H1 (cell line): Measurements from ENCODE around the gene CHCHD6. TPM values are rescaled to one million over a fixed set of nuclear protein-coding genes. Genes with fewer than 3 reads are reported as not detected.

Source experiments
- BRCA1 ChIP-seq: IDR thresholded peaks from 2 replicates; pipeline ENCODE4 v1.6.1; 2012; ENCODE audit warnings: low read depth, low read length, improper control_type of control experiment
- CEBPB ChIP-seq: IDR thresholded peaks from 2 replicates; pipeline ENCODE4 v1.6.1; 2012; ENCODE audit warnings: low read depth, low read length
- GTF2F1 ChIP-seq: IDR thresholded peaks from 2 replicates; pipeline ENCODE4 v1.6.1; 2012; ENCODE audit warnings: low read depth, low read length, improper control_type of control experiment, borderline replicate concordance
- KDM5A ChIP-seq: fragments of 200-600 bp; IDR thresholded peaks from 2 replicates; pipeline ENCODE4 v1.7.1; 2012; ENCODE audit warnings: mild to moderate bottlenecking, low read length, inconsistent platforms, mixed read lengths
- SP1 ChIP-seq: IDR thresholded peaks from 2 replicates; pipeline ENCODE4 v1.6.1; 2011; ENCODE audit warnings: low read depth, low read length
- SP4 ChIP-seq: IDR thresholded peaks from 2 replicates; pipeline ENCODE4 v1.6.1; 2012; ENCODE audit warnings: low read length, inconsistent platforms
- SUZ12 ChIP-seq: fragments of 200-600 bp; sonication (generic); IDR thresholded peaks from 2 replicates; pipeline ENCODE4 v1.6.1; 2012; ENCODE audit warnings: mild to moderate bottlenecking, inconsistent platforms, low read length, moderate library complexity, mixed read lengths
- TAF7 ChIP-seq: optimal IDR thresholded peaks from 2 replicates; pipeline ENCODE3; 2011; ENCODE audit warnings: low read depth, mild to moderate bottlenecking, inconsistent platforms, low read length, moderate library complexity, borderline replicate concordance
- YY1 ChIP-seq: IDR thresholded peaks from 2 replicates; pipeline ENCODE4 v1.6.1; 2011; ENCODE audit warnings: low read depth, mild to moderate bottlenecking, low read length
- ZNF274 ChIP-seq: IDR thresholded peaks from 2 replicates; pipeline ENCODE4 v1.7.0; 2012; ENCODE audit warnings: low read length, borderline replicate concordance; ENCODE audit errors: extremely low read depth
- polyA plus RNA-seq, 7 experiments: library from polyadenylated mRNA; depleted of rRNA in 3 of 7; stranded (reverse) in 5 of 7; unstranded in 2 of 7; fragments of >200 nt in 5 of 7; fragments of 200-250 nt in 2 of 7; gene quantifications; 1 replicate in 5 of 7; 2 replicates in 1 of 7; 4 replicates in 1 of 7; pipeline versions ENCODE4 v1.2.1 to v1.2.3, GENCODE V29; 2011 to 2013; ENCODE audit warnings: missing spikeins in 2 of 7, mixed read lengths in 2 of 7
- total RNA-seq: library from RNA; stranded (reverse); fragmentation: NEBNext Ultra II Directional; extraction: Animal tissue kit (Norgen Biotek cat#: 25700); gene quantifications from 2 replicates; pipeline ENCODE4 v1.2.1, GENCODE V29; 2021
- TF ChIP-seq, protein P1 (sequence below): fragments of 300-600 bp; sonication (generic); IDR thresholded peaks from 2 replicates; pipeline ENCODE4 v1.7.1; 2012; ENCODE audit warnings: low read length, moderate library complexity, mild to moderate bottlenecking, inconsistent platforms; ENCODE audit not compliant: insufficient replicate concordance
- TF ChIP-seq, protein P2 (sequence below): IDR thresholded peaks from 2 replicates; pipeline ENCODE4 v1.6.1; 2012; ENCODE audit warnings: inconsistent platforms

The CHCHD6 gene
- total and polyA plus RNA-seq, 2 of the 8 experiments (the other 6 are each of a cell fraction or from before 2014, with no cell fraction given) = 32.4 to 37.6 TPM

DNA sequence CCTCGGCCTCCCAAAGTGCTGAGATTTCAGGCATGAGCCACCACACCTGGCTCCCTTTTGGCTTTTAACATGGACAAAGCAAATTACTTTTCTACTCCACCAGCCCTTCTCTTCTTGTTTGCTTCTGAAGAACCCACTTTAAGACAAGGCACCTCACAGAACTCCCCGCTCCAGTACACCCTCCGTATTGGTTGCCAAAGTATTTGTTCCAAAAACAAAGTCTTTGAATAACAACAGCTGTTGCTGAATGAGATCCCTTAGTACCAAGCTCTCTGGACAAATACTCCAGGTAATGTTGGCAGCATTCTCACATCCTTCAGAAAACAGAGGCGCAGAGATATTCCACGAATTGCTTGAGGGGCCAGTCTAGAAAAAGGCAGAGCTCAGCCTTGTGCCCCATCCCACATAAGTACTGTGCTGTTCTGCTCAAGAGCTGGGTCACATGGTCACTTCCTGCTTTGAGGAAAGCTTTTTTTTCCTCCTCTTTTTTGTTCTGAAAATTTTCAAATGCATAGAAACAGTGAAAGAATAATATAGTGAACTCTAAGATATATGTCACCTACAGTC lies 7.3 kb upstream of the CHCHD6 start (continued):
- TF ChIP-seq, protein P1, sequence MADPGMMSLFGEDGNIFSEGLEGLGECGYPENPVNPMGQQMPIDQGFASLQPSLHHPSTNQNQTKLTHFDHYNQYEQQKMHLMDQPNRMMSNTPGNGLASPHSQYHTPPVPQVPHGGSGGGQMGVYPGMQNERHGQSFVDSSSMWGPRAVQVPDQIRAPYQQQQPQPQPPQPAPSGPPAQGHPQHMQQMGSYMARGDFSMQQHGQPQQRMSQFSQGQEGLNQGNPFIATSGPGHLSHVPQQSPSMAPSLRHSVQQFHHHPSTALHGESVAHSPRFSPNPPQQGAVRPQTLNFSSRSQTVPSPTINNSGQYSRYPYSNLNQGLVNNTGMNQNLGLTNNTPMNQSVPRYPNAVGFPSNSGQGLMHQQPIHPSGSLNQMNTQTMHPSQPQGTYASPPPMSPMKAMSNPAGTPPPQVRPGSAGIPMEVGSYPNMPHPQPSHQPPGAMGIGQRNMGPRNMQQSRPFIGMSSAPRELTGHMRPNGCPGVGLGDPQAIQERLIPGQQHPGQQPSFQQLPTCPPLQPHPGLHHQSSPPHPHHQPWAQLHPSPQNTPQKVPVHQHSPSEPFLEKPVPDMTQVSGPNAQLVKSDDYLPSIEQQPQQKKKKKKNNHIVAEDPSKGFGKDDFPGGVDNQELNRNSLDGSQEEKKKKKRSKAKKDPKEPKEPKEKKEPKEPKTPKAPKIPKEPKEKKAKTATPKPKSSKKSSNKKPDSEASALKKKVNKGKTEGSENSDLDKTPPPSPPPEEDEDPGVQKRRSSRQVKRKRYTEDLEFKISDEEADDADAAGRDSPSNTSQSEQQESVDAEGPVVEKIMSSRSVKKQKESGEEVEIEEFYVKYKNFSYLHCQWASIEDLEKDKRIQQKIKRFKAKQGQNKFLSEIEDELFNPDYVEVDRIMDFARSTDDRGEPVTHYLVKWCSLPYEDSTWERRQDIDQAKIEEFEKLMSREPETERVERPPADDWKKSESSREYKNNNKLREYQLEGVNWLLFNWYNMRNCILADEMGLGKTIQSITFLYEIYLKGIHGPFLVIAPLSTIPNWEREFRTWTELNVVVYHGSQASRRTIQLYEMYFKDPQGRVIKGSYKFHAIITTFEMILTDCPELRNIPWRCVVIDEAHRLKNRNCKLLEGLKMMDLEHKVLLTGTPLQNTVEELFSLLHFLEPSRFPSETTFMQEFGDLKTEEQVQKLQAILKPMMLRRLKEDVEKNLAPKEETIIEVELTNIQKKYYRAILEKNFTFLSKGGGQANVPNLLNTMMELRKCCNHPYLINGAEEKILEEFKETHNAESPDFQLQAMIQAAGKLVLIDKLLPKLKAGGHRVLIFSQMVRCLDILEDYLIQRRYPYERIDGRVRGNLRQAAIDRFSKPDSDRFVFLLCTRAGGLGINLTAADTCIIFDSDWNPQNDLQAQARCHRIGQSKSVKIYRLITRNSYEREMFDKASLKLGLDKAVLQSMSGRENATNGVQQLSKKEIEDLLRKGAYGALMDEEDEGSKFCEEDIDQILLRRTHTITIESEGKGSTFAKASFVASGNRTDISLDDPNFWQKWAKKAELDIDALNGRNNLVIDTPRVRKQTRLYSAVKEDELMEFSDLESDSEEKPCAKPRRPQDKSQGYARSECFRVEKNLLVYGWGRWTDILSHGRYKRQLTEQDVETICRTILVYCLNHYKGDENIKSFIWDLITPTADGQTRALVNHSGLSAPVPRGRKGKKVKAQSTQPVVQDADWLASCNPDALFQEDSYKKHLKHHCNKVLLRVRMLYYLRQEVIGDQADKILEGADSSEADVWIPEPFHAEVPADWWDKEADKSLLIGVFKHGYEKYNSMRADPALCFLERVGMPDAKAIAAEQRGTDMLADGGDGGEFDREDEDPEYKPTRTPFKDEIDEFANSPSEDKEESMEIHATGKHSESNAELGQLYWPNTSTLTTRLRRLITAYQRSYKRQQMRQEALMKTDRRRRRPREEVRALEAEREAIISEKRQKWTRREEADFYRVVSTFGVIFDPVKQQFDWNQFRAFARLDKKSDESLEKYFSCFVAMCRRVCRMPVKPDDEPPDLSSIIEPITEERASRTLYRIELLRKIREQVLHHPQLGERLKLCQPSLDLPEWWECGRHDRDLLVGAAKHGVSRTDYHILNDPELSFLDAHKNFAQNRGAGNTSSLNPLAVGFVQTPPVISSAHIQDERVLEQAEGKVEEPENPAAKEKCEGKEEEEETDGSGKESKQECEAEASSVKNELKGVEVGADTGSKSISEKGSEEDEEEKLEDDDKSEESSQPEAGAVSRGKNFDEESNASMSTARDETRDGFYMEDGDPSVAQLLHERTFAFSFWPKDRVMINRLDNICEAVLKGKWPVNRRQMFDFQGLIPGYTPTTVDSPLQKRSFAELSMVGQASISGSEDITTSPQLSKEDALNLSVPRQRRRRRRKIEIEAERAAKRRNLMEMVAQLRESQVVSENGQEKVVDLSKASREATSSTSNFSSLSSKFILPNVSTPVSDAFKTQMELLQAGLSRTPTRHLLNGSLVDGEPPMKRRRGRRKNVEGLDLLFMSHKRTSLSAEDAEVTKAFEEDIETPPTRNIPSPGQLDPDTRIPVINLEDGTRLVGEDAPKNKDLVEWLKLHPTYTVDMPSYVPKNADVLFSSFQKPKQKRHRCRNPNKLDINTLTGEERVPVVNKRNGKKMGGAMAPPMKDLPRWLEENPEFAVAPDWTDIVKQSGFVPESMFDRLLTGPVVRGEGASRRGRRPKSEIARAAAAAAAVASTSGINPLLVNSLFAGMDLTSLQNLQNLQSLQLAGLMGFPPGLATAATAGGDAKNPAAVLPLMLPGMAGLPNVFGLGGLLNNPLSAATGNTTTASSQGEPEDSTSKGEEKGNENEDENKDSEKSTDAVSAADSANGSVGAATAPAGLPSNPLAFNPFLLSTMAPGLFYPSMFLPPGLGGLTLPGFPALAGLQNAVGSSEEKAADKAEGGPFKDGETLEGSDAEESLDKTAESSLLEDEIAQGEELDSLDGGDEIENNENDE = no peak
- TF ChIP-seq SUZ12 (no peak), YY1 (no peak), CEBPB (no peak), ZNF274 (no peak), SP1 (no peak), KDM5A (no peak), SP4 (no peak), TAF7 (no peak), GTF2F1 (no peak), BRCA1 (no peak)
- TF ChIP-seq, protein P2, sequence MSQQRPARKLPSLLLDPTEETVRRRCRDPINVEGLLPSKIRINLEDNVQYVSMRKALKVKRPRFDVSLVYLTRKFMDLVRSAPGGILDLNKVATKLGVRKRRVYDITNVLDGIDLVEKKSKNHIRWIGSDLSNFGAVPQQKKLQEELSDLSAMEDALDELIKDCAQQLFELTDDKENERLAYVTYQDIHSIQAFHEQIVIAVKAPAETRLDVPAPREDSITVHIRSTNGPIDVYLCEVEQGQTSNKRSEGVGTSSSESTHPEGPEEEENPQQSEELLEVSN = no peak
